B cell (primary cell): ENCODE results near the gene DPYD.

Experiments
- CTCF ChIP-seq: fragments of 200-600 bp; IDR thresholded peaks from one replicate; pipeline ENCODE4 v1.8.0; 2022; ENCODE audit warnings: antibody characterized with exemption, mild to moderate bottlenecking
- EZH2 ChIP-seq: IDR thresholded peaks from 2 replicates; pipeline ENCODE4 v1.6.1; 2012; ENCODE audit warnings: borderline replicate concordance, low read depth, mild to moderate bottlenecking, moderate library complexity, low read length; ENCODE audit not compliant: insufficient read depth, poor library complexity, severe bottlenecking

- TF ChIP-seq CTCF (no peak), EZH2 (no peak)
These were observed 710.5 kb downstream of the DPYD start for GRCh38 chr1:97210307-97210706.
